HG02678 (cell line): ENCODE results near the gene STK24.
A peak's percentile ranks its signal among the peaks of the same experiment; 100 is the strongest.
"Not testable (repeated sequence)": the region's sequence is repeated elsewhere in the genome, so short reads cannot be mapped to it uniquely, and the experiment has no call there.

Experiments used
- ATAC-seq: cut with Tn5 transposase; IDR thresholded peaks from one replicate; pipeline ENCODE4 v1.9.1; 2021; ENCODE audit warnings: mild to moderate bottlenecking, moderate library complexity; ENCODE audit not compliant: unreplicated experiment

STK24 gene

DNA sequence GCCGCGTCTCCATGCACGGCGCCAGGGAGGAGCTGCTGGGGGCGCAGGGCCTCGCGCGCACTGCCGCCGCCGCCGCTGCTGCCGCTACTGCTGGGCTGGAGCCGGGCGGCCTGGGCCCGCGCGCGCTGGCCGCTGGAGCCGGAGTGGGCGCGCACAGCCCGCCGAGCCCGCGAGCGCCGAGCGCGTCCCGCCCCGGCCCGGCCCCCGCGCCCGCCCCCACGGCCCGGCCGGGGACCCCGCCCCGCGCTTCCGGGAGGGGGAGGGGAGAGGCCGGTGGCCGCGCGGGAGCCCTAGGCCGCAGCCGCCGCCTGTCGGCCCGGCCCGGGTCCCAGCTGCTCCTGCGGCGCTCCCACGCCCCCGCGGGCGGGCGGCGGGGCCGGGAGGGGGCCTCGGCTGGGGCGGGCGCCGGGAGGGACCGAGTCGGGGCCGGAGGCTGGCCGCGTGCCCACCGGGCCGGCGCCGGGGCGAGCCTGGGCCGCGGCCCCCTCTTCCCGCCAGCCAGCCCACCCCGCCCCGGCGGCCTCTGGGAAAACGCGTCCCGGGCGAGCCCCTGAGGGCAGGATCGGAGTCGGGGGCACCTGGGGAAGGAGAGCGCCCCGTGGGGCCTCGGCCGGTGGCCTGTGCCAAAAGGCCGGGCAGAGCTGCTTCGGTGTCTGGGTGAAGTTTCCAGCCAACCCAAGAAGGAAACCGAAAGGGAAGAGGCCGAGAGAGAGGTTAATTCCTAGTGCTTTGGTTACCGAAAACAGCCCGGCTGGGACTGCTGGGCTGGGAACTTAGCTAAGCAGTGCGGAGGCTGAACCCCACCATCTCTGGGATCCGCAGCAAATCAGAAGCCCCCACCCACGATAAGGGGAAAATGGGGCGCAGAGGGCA, at the start of gene STK24:
Gene STK24 (minus strand): TSS at position 145 of the 873 bp plus-strand sequence. CDS start 321 bp downstream, outside the sequence.
- peak; percentile 66 for ATAC-seq

DNA sequence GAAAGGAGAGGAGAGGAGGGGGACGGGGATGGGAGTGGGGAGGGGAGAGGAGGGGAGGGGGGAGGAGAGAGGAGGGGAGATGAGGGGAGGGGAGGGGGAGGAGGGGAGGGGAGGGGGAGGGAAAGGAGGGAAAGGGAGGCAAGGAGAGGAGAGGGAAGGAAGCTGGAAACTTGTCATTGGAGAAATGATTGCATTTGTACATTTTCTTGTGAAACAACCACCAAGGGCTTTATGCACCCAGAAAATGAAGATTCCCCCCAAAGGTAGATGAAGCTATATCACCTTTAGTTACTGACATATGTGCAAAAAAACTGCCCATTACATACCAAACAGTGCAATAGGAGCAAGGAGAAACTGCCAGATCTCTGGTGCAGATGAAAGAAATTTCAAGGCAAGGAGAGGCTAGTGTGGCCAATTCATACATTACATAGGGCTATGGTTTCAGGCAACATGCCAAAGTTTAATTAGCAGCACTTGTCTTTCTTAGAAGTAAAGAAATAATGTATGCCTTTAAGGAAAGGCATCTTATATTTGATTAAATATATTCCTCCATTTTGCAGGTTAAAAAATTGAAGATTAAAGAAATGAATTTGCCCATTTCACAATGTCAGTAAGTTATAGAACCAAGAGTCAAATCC, 49.5 kb upstream of the STK24 start:
- no peak for ATAC-seq

DNA sequence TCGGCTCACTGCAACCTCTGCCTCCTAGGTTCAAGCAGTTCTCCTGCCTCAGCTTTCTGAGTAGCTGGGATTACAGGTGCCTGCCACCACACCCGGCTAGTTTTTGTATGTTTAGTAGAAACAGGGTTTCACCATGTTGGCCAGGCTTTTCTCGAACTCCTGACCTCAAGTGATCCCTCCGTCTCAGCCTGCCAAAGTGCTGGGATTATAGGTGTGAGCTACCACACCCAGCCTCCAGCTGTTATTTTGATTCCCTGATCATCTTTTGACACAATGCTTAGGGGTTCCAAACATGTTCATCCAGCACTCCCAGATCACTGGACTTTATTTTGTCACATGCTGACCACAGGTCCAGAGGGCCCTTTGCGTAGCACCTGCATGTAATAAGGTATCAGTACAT, 47.7 kb upstream of the STK24 start:
- not testable (repeated sequence) for ATAC-seq

DNA sequence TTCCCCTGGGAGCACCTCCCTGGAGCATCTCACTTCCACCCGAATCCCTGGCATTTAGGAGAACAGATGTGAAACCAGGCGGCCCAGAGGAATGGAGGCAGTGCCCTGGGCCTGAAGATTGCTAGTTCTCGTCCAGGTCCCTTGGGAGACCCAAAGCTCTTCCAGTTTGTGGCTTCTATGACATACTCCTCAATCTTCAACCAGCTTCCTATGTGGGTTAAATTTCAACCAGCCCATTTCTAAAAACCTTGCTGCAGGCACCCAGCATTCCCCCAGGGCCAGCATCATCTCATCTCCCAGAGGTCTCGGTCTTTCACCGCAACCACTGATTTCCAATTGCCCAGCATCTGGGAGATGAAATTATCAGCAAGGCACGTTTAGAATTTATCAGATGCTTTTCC, 46.0 kb upstream of the STK24 start:
- no peak for ATAC-seq

DNA sequence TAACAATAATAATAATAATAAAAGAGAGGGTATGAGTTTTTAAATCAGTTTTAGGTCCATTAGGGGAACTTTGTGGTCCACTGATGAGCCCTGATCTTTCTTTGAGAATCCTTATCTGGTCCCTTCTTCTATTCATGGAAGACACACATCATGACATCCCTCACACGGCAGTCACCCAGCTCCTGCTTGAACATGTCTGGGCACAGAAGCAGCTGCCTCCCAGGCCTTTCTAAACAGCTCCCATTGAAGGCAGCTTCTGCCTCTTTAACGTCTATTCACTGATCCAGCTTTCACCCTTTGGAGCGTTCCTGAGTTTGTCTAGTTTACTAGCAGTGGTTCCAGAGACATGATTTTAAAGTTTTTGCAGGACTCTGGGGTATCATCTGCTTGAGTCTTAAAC, 42.6 kb upstream of the STK24 start:
- ATAC-seq = no peak

DNA sequence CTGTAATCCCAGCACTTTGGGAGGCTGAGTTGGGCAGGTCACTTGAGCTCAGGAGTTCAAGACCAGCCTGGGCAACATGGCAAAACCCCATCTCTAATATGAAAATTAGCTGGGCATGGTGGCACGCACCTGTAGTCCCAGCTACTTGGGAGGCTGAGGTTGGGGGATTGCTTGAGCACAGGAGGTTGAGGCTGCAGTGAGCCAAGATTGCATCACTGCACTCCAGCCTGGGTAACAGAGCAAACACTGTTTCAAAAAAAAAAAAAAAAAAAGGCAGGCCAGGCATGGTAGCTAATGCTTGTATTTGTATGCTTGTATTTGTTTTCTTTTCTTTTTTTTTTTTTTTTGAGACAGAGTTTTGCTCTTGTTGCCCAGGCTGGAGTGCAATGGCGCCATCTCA, 38.7 kb upstream of the STK24 start:
- not testable (repeated sequence) for ATAC-seq

DNA sequence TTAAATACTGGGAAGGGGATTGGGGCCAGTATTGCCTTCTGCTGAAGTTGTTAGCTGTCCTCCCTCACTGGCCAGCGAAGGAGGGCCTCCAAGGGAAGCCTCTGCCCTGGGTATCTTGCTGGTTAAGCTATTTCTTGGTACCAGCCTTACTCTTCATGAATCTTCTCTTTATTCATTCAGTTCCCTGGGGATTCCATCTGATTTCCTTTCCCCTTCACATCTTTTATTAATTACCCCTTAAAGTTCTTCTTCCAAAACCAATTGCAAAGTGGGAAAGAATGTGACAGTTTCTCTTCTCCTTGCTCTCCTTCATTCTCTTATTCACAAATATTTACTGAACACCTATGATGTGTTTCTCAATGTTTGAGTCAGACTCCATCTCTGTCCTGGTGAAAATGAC, 36.7 kb upstream of the STK24 start:
- no peak for ATAC-seq

DNA sequence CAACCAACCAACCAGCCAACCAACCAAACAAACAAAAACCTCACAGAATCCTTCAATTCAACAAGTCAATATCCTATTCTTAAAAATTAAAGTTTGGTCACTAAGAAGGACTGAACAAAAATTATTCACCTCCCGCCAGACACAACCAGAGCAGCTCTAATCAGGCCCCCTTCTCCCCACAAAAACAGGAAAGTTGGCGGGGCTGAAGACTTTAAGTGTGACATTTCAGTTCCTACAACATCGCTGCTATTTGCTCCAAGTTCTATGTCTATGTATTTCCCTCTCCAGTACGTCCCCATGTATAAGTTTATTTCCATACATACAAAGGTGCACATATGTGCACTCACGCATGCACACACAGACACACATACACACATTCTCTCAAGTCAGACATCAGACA, 32.8 kb upstream of the STK24 start:
- ATAC-seq = no peak

DNA sequence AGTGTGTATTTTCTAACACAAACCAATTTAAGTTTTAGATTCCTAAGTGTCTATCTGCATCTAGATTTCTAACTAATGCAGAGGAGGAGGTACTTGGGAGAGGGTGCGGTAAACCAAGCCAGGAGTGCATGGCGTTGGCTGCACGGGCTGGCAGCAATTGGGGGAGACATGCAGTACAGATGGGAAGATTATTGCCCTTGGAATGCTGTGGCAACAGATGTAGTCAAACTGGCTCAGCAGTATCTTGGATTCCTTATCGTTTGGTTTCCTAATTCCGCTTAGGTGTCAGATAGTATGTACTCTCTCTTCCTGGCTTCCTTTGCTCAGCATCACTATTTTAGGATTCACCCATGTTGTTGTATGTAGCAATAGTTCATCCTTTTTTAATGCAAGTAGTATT, 29.4 kb upstream of the STK24 start:
- ATAC-seq = no peak

DNA sequence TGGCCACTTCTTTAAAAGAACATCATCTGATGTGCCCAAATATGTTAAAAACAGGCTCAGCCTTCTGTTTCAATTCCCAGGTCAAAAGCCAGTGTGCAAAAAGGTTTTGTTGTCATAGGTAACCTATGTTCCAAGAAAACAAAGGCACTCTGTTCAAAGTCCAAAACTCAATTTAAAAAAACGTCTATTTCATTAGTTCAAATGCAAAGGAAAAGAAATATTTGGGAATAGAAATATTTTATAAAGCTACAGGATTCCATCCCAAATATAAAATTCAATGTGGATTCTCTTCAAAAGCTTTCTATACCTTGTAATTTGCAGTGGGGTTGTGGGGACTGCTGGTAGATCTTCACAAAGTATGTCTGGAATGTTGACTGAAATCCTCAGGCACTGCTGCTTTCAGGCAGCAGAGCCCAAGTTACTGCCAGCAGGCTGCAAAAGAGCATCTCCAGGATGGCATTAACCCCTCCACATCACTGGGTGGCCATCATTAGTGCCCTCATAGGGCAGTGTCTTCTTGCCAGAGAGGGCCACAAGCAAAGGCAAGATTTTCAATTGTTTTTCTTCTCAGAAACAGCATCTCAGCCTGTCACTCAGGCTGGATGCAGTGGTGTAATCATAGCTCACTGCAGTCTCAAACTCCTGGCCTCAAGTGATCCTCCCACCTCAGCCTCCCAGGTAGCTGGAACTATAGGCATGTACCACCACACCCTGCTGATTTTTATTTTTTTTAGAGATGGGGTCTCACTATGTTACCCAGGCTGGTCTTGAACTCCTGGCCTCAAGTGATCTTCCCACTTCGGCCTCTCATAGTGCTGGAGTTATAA, 22.8 kb upstream of the STK24 start:
- ATAC-seq = no peak

DNA sequence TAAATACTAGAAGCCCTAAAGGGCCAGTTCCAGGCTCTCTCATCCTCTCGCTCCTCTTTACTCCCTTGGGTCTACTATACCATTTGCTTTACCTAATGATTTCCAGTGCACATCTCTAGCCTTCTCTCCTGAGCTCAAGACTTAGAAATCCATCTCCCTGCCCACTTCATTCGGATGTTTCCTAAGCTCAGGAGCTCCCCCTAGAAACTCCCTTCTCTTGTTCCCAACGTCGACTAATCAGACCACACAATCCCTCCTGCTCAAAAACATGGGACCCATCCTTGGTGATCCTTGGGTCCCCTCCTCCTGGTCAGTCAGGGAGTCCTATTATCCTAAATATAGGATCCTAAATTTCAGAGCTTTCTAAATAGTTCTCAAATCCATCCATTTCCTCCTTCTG, 21.1 kb upstream of the STK24 start:
- ATAC-seq = no peak

DNA sequence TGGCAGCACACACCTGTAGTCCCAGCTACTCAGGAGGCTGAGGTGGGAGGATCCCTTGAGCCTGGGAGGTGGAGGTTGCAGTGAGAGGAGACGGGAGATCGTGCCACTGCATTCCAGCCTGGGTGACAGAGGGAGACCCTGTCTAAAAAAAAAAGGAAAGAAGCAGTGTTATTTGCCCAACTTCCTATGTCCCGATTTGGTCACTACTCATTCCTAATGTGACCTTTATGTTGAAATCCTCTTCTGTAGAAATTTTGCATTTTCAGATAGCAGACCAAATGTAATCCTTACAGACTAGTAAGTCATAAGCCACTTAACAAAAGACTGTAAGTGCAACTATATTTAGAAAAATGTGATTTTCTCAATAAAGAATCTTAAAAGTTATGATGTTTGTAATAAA, 18.2 kb upstream of the STK24 start:
- no peak for ATAC-seq

DNA sequence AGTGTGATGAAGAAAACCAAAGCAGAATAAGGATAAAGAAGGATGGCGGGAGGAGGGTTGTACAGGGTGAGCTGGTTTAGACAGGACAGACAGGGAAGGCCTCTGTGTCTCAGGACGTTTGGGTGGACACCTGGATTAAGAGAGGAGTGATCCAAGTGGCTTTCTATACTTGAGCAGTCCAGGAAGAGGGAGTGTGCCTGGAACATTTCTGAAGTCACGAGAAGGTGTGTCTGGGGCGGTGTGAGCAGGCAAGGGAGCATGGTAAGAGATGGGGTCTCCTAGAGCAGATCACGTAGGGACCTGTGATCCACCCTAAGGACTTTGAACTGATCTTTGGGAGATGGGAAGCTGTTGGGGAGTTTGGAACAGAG, 15.4 kb upstream of the STK24 start:
- no peak for ATAC-seq

DNA sequence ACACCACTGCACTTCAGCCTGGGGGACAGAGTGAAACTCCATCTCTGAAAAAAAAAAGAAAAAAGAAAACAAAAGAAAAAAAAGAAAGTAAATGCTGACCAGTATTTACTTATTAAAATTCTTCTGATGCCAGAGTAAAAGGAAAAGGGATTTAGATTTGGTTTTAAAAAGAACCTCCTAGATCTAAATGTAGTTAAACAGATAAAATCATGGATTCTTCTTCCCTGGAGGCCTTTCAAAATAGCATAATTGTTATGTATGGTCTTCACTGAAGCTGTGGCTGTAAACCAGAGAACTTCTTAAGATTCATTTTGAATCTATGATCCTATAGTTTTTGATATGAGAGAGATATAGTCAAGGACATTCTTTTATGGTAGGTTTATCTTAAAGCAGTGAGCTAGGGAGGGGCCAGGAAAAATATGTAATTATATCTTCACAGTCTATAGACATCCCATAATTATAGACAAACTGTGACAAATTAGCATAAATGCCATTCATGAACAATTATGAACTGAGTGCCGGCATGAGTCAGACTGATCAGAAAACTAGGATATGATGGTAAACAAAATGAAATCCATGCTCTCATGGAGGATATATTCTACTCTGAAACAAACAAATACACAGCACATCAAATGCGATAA, 14.9 kb upstream of the STK24 start:
- ATAC-seq = no peak

DNA sequence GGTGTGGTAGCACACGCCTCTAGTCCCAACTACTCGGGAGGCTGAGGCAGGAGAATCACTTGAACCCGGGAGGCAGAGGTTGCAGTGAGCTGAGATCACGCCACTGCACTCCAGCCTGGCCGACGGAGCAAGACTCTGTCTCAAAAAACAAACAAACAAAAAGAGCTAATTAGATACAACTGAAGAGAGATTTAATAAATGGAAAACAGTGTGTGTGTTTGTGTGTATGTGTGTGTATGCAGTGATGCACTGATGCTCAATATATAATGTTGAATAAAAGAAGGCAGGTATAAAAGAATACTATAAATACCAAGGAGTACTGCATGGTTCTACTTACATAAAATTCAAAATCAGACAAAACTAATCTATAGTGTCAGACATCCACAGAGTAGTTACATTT, 13.6 kb upstream of the STK24 start:
- not testable (repeated sequence) for ATAC-seq

DNA sequence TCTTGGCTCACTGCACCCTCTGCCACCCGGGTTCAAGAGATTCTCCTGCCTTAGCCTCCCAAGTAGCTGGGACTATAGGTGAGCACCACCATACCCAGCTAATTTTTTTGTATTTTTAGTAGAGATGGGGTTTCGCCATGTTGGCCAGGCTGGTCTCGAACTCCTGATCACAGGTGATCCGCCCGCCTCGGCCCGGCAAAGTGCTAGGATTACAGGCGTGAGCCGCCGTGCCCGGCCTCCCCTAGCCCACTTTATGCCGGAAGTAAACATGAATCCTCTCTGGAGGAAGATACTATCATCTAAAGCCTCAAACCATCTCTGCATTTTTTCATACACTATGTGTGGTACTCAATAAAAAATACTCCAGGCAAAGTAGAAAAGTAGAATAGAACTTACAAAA, 12.6 kb upstream of the STK24 start:
- ATAC-seq = not testable (repeated sequence)

DNA sequence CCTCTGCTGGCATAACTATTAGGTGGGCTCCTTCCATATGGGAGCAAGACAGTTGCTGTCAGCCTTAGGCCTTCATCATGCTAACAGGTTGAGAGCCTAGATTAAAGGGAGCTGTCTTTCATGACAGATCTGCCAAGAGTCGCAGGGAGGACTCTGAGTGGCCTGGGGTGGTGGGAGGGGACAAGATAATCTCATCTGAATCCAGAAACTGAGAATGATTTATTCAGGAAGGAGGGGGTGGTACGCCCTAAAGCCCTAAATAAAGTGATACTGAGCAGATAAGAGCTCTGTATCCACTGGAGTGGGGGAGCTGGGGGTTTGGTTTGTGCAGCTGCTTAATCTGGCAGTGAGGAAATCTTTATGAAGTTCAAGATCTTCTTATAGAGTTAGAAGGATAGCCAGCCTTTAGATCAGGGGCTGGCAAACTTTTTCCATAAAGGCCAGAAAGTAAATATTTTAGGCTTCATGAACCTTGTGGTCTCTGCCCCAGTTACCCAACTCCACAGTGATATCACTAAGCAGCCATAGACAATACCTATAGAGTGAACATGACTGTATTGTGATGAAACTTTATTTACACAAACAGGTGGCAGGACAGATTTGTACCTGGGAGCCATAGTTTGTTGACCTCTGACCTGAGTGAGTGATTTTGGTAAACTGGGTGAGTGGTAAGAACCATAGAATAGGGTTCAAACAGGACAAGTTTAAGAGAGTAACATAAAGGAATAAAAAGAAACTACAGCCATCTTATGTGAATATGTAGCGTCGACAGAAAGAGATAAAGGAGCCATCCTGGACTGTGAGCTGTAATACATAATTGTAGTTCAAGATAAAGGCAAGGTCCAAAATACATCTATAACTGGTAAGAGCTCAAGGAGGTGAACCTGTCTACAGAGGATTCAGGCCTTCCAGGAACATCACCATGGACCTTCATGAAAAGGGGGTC, 9.8 kb upstream of the STK24 start:
- ATAC-seq = no peak

DNA sequence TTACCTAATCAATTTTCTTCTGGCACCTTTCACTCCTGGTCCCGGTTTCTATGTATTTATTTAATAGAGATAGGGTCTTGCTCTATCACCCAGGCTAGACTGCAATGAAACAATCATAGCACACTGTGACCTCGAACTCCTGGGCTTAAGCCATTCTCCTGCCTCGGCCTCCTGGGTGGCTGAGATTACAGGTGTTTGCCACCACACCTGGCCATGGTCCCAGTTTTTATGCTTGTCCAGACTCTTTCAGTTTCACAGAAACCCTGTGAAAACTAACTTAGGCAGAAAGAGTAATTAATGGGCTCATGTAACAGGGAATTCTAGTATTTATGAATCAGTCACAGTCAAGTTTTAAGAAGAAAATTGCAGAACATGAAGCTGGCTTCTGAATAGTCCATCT, 9.0 kb upstream of the STK24 start:
- ATAC-seq = no peak

DNA sequence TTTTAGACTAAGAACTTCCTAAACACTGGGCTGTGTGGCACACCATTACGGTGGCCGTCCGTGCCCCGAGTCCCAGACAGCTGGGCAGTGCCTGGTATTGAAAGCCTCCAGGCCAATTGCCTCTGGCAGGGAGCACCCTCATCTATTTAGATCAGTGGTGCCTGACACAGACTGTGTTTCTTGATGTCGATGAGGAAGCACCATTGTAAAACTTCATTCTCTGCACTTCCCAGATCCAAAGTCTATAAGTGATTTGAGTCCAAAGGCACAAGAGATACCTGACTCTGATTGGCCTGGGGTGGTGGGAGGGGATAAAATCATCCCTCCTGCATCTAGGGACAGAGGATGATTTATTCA, 8.5 kb upstream of the STK24 start:
- ATAC-seq = no peak
